Esophagus muscularis mucosa (tissue), 4 donors: ENCODE results near the gene ADAMTSL1. TPM values are rescaled to one million over a fixed set of nuclear protein-coding genes. Genes with fewer than 3 reads are reported as not detected.
A peak's percentile ranks its signal among the peaks of the same experiment; 100 is the strongest.

Experiments used
- DNase-seq: peaks from one replicate; pipeline ENCODE4 v3.0.0-alpha.2; 2017; ENCODE audit errors: extremely low spot score
- H3K27ac ChIP-seq, 4 donors: fragments of 200-600 bp; sonication (generic); replicated peaks in 1 of 4; 1 replicate in 3 of 4; 2 replicates in 1 of 4; pipeline ENCODE4 v1.5.1; 2016 to 2019; ENCODE audit warnings: mild to moderate bottlenecking in 1 of 4
- H3K27me3 ChIP-seq, 4 donors: fragments of 200-600 bp; sonication (generic); one replicate each; pipeline versions ENCODE4 v1.5.1 to v1.6.0; 2016 to 2019
- H3K36me3 ChIP-seq, 4 donors: fragments of 200-600 bp; sonication (generic); one replicate each; pipeline ENCODE4 v1.5.1; 2016 to 2019
- H3K4me1 ChIP-seq, 4 donors: fragments of 200-600 bp; sonication (generic); one replicate each; pipeline ENCODE4 v1.5.1; 2016 to 2019
- H3K4me3 ChIP-seq, 4 donors: fragments of 200-600 bp; sonication (generic); 1 replicate in 2 of 4; 2 replicates in 2 of 4; pipeline ENCODE4 v1.5.1; 2016 to 2019; ENCODE audit warnings: mild to moderate bottlenecking in 4 of 4, moderate library complexity in 1 of 4
- H3K9me3 ChIP-seq, 4 donors: fragments of 200-600 bp; sonication (generic); 1 replicate in 3 of 4; 2 replicates in 1 of 4; pipeline ENCODE4 v1.5.1; 2016 to 2019
- EP300 ChIP-seq: sonication (generic); formaldehyde crosslinking; IDR thresholded peaks from one replicate; pipeline ENCODE4 v1.6.1; 2017; ENCODE audit warnings: antibody characterized with exemption
- POLR2A ChIP-seq: fragments of 450-650 bp; IDR thresholded peaks from one replicate; pipeline ENCODE4 v1.6.1; 2017; ENCODE audit warnings: antibody characterized with exemption, moderate library complexity, mild to moderate bottlenecking, low read depth
- POLR2AphosphoS5 ChIP-seq, 2 donors: sonication (generic); formaldehyde crosslinking; IDR thresholded peaks; one replicate each; pipeline ENCODE4 v1.6.1; 2017; ENCODE audit warnings: antibody characterized with exemption in 2 of 2
- WGBS: methylation state at CpG from one replicate; pipeline ENCODE4 v1.1.5; 2018; 5-methylcytosine and 5-hydroxymethylcytosine counted together
- intact Hi-C: fragments of 100-400 bp; cut with DNase I; formaldehyde crosslinking; loops from one replicate; pipeline ENCODE4 v1.15.1; 2023
- total RNA-seq, 4 donors: library from RNA; depleted of rRNA; stranded (reverse); fragments of >200 nt; gene quantifications; one replicate each; pipeline versions ENCODE4 v1.1.0 to v1.2.1, GENCODE V29; 2016
- TF ChIP-seq, protein P1 (sequence below), 3 experiments: fragments of 200-600 bp in 2 of 3; fragments of 450-650 bp in 1 of 3; sonication (generic) in 2 of 3; IDR thresholded peaks; one replicate each; pipeline ENCODE4 v1.5.1; 2017 to 2019; ENCODE audit warnings: antibody characterized with exemption in 3 of 3, mild to moderate bottlenecking in 2 of 3, moderate library complexity in 1 of 3

Gene ADAMTSL1
- total RNA-seq, 4 donors from 2014 or later, result 81.7 to 172 (median 145) TPM

DNA sequence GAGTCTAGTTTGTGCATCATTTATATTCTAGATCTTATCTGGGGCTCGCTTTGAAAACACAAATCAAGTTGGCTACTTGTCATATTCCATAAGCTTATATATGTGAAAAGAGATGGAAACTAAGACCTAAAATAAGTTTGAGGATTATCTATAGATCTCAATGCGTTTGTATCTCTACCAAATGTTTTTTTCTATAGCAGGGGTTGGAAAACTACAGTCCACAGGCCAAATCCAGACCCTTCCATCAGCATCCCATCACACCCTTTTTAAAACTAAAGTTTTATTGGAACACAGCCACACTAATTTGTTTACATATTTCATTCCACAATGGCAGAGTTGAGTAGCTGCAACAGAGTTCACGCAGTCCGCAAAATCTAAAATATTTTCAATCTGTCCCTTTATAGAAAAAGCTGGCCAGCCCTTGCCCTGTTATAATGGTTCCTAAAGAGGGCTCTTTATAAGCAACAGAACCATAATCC, 230.0 kb downstream of the ADAMTSL1 start:
- H3K4me1 ChIP-seq, result peaks cover 16 to 66% (median 59%) of the 10 kb centered on the region in 4 donors
- H3K36me3 ChIP-seq, result no peaks in the 10 kb centered on the region
- no peak overlapping the region for H3K27ac ChIP-seq
- no peak for DNase-seq
- no peak overlapping the region for H3K4me3 ChIP-seq
- H3K27me3 ChIP-seq, result no peaks in the 10 kb centered on the region
- WGBS, result 64% methylated on average over 4 of the region's 4 CpGs
- no peak for TF ChIP-seq POLR2AphosphoS5 (IDR thresholded peaks at IDR 0.05)
- TF ChIP-seq POLR2A, result no peak
- no peak for TF ChIP-seq EP300
- TF ChIP-seq, protein P1, sequence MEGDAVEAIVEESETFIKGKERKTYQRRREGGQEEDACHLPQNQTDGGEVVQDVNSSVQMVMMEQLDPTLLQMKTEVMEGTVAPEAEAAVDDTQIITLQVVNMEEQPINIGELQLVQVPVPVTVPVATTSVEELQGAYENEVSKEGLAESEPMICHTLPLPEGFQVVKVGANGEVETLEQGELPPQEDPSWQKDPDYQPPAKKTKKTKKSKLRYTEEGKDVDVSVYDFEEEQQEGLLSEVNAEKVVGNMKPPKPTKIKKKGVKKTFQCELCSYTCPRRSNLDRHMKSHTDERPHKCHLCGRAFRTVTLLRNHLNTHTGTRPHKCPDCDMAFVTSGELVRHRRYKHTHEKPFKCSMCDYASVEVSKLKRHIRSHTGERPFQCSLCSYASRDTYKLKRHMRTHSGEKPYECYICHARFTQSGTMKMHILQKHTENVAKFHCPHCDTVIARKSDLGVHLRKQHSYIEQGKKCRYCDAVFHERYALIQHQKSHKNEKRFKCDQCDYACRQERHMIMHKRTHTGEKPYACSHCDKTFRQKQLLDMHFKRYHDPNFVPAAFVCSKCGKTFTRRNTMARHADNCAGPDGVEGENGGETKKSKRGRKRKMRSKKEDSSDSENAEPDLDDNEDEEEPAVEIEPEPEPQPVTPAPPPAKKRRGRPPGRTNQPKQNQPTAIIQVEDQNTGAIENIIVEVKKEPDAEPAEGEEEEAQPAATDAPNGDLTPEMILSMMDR (IDR thresholded peaks at IDR 0.05), result no peak
- no peaks in the 10 kb centered on the region for H3K9me3 ChIP-seq
- intact Hi-C loops, result loop anchor here (2.0 kb wide), 1 partner anchor 31 kb away; no protein-coding TSS in a partner anchor

DNA sequence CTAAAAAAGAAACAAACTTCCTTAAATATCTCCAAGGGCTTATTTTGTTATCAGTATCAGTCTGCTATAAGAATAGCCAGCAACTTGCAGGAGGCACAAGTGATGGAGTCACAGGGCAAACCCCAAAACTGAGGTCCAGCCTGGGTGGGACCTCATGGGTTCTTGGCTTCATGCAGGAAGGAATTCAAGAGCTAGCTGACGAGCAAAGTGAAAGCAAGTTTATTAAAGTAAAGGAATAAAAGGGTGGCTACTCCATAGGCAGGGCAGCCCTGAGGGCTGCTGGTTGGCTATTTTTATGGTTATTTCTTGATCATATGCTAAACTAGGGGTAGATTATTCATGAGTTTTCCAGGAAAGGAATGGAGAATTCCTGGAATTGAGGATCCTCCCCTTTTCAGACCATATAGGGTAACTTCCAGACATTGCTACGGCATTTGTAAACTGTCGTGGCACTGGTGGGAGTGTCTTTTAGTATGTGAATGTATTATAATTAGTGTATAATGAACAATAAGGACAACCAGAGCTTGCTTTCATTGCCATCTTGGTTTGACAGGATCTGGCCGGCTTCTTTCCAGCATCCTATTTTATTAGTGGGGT, 231.9 kb downstream of the ADAMTSL1 start:
- Histone ChIP-seq H3K9me3 (no peaks in the 10 kb centered on the region), H3K27ac (peak overlapping the region in 3 of 4 donors; percentile 12 to 52 (median 33)), H3K4me3 (peak overlapping the region in 1 of 4 donors; percentile 9), H3K27me3 (no peaks in the 10 kb centered on the region), H3K4me1 (peaks cover 16 to 59% (median 55%) of the 10 kb centered on the region in 4 donors), H3K36me3 (no peaks in the 10 kb centered on the region)
- TF ChIP-seq POLR2A, result no peak
- 49% methylated on average over 4 of the region's 4 CpGs for WGBS
- intact Hi-C loops, result loop anchor here (2.0 kb wide), 1 partner anchor 33 kb away; no protein-coding TSS in a partner anchor
- DNase-seq, result no peak

DNA sequence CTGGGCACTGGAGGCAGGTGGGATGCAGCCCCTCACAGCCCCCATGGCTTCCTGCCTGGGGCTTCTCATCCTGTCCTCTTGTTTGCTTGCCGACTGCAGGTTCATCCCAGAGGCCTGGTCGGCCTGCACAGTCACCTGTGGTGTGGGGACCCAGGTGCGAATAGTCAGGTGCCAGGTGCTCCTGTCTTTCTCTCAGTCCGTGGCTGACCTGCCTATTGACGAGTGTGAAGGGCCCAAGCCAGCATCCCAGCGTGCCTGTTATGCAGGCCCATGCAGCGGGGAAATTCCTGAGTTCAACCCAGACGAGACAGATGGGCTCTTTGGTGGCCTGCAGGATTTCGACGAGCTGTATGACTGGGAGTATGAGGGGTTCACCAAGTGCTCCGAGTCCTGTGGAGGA, 232.7 kb downstream of the ADAMTSL1 start:
- peaks cover 0 to 4% (median 0%) of the 10 kb centered on the region in 4 donors for H3K36me3 ChIP-seq
- H3K4me1 ChIP-seq, result peaks cover 16 to 59% (median 55%) of the 10 kb centered on the region in 4 donors
- WGBS, result 85% methylated on average over 11 of the region's 11 CpGs
- intact Hi-C loops, result no loop called here
- peak overlapping the region in 2 of 4 donors; percentile 9 to 52 for H3K27ac ChIP-seq
- TF ChIP-seq POLR2AphosphoS5 (IDR thresholded peaks at IDR 0.05) (no peak), EP300 (no peak), POLR2A (no peak)
- TF ChIP-seq, protein P1 (IDR thresholded peaks at IDR 0.05), result no peak
- H3K4me3 ChIP-seq, result no peak overlapping the region
- no peaks in the 10 kb centered on the region for H3K9me3 ChIP-seq
- no peaks in the 10 kb centered on the region for H3K27me3 ChIP-seq
- DNase-seq, result no peak

DNA sequence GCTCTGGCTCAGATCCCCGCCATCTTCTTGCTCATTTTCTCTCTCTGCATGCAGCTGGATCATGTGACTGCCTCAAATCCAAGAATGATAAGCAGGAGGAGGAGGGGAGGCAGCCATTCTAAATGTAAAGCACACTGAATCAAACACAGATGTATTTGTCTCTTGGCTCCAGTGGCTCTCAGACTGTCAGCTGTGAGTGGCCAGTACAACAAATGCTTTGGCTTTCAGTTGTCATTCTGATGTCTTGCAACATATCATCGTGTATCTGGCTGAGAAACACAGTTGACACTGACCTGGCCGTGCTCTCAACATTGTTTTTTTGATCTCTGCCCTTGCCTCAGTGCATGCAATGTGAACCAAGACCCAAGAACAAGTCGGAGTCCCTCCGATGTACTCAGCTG, 233.1 kb downstream of the ADAMTSL1 start:
- H3K27me3 ChIP-seq, result no peaks in the 10 kb centered on the region
- H3K36me3 ChIP-seq, result peaks cover 0 to 4% (median 0%) of the 10 kb centered on the region in 4 donors
- peaks cover 16 to 59% (median 55%) of the 10 kb centered on the region in 4 donors for H3K4me1 ChIP-seq
- H3K27ac ChIP-seq, result peak overlapping the region in 2 of 4 donors; percentile 2 to 52
- DNase-seq, result no peak
- intact Hi-C loops, result no loop called here
- 77% methylated on average over 5 of the region's 5 CpGs for WGBS
- no peak for TF ChIP-seq POLR2A
- TF ChIP-seq, protein P1 (IDR thresholded peaks at IDR 0.05), result no peak
- peak in 1 of 2 donors; percentile 7 for TF ChIP-seq POLR2AphosphoS5 (IDR thresholded peaks at IDR 0.05)
- no peak for TF ChIP-seq EP300
- H3K4me3 ChIP-seq, result no peak overlapping the region
- no peaks in the 10 kb centered on the region for H3K9me3 ChIP-seq

DNA sequence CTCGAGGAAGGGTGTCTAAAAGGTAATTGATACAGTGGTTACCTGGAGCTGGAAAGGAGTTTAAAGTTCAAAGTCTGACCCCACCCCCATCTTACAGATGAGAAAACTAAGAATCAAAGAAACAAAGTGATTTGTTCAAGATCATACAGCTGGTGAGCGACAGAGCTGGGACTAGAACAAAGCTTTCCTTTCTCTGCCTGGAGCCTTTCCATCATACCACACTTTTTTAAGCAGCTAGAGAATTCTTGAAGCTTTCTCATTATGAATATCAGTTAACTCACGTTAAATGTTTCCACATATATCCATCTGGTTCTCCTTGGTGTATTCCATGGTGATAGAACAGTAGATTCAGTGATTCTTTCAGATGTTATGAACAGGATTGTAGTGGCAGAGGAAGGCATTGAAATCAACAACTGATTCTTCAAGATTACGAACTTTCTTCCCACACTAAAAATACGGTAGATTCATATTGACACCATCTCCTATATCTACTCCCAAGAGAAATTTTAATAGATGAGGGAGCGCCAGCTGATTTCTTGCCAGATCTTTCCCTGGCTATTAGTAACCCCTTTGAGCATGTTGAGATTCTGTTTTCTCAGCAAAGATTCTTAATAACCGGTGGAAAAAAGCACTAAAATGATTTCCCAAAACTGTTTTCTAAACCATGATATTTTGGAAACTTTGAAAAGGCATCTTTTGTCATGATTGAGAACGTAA, 233.7 kb downstream of the ADAMTSL1 start:
- no peak for DNase-seq
- Histone ChIP-seq H3K36me3 (peaks cover 0 to 4% (median 0%) of the 10 kb centered on the region in 4 donors), H3K9me3 (no peaks in the 10 kb centered on the region), H3K27ac (peak overlapping the region in 2 of 4 donors; percentile 2 to 34), H3K4me3 (no peak overlapping the region), H3K27me3 (no peaks in the 10 kb centered on the region), H3K4me1 (peaks cover 16 to 57% (median 52%) of the 10 kb centered on the region in 4 donors)
- intact Hi-C loops, result no loop called here
- TF ChIP-seq, protein P1 (IDR thresholded peaks at IDR 0.05), result no peak
- TF ChIP-seq EP300, result no peak
- no peak for TF ChIP-seq POLR2A
- TF ChIP-seq POLR2AphosphoS5 (IDR thresholded peaks at IDR 0.05), result no peak
- WGBS, result 71% methylated on average over 8 of the region's 8 CpGs
